ENCODE measurements around the gene ADAT3.

DNA sequence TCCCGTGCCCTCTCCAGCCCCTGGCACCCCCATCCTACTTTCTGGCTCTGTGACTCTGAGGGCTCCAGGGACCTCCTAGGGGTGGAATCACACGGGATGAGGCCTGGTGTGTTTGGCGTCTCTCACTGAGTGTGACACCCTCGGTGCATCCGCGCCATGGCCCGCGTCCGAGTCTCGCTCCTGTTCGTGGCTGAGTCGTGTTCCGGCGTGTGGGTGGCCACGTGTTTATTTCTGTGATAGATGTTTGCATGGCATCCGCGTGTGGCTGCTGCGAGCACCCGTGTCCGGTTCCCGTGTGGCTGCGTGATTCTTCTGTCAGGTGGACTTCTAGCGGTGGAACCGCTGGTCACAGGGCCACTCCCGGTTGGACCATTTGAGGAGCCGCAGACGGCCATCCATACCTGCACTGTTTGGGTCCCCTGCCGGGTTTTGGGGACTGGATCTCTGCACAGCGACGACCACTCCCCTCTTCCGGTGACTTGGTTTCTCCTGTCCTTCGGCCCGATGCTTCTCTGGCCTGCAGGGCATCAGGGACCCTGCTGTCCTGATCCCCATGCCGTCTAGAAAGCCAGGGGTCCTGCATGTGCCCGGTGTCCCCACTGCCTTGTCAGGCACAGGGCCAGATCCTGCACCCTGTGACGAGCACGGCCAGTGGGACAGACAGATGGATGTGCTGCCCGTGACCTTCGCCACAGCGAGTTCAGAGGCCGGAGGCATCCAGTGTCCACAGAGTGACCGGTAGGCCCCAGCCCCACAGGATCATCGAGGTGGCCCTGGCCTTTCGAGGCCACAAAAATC lies 44.3 kb downstream of the ADAT3 start:
- TF ChIP-seq, protein P1, sequence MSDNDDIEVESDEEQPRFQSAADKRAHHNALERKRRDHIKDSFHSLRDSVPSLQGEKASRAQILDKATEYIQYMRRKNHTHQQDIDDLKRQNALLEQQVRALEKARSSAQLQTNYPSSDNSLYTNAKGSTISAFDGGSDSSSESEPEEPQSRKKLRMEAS (IDR thresholded peaks at IDR 0.05), result no peak
- TF ChIP-seq, protein P2, sequence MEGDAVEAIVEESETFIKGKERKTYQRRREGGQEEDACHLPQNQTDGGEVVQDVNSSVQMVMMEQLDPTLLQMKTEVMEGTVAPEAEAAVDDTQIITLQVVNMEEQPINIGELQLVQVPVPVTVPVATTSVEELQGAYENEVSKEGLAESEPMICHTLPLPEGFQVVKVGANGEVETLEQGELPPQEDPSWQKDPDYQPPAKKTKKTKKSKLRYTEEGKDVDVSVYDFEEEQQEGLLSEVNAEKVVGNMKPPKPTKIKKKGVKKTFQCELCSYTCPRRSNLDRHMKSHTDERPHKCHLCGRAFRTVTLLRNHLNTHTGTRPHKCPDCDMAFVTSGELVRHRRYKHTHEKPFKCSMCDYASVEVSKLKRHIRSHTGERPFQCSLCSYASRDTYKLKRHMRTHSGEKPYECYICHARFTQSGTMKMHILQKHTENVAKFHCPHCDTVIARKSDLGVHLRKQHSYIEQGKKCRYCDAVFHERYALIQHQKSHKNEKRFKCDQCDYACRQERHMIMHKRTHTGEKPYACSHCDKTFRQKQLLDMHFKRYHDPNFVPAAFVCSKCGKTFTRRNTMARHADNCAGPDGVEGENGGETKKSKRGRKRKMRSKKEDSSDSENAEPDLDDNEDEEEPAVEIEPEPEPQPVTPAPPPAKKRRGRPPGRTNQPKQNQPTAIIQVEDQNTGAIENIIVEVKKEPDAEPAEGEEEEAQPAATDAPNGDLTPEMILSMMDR (IDR thresholded peaks at IDR 0.05; ENCODE audit: low read depth, low read length, missing input control), result no peak
- TF ChIP-seq RAD21 (IDR thresholded peaks at IDR 0.05) (no peak), TAF1 (conservative IDR thresholded peaks at IDR 0.05) (no peak), YY1 (IDR thresholded peaks at IDR 0.05) (no peak), JUND (IDR thresholded peaks at IDR 0.05) (no peak), HNF4A (conservative IDR thresholded peaks at IDR 0.05) (no peak), SP1 (IDR thresholded peaks at IDR 0.05) (no peak)
- TF ChIP-seq, protein P3, sequence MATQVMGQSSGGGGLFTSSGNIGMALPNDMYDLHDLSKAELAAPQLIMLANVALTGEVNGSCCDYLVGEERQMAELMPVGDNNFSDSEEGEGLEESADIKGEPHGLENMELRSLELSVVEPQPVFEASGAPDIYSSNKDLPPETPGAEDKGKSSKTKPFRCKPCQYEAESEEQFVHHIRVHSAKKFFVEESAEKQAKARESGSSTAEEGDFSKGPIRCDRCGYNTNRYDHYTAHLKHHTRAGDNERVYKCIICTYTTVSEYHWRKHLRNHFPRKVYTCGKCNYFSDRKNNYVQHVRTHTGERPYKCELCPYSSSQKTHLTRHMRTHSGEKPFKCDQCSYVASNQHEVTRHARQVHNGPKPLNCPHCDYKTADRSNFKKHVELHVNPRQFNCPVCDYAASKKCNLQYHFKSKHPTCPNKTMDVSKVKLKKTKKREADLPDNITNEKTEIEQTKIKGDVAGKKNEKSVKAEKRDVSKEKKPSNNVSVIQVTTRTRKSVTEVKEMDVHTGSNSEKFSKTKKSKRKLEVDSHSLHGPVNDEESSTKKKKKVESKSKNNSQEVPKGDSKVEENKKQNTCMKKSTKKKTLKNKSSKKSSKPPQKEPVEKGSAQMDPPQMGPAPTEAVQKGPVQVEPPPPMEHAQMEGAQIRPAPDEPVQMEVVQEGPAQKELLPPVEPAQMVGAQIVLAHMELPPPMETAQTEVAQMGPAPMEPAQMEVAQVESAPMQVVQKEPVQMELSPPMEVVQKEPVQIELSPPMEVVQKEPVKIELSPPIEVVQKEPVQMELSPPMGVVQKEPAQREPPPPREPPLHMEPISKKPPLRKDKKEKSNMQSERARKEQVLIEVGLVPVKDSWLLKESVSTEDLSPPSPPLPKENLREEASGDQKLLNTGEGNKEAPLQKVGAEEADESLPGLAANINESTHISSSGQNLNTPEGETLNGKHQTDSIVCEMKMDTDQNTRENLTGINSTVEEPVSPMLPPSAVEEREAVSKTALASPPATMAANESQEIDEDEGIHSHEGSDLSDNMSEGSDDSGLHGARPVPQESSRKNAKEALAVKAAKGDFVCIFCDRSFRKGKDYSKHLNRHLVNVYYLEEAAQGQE (IDR thresholded peaks at IDR 0.05), result no peak
- TF ChIP-seq, protein P4, sequence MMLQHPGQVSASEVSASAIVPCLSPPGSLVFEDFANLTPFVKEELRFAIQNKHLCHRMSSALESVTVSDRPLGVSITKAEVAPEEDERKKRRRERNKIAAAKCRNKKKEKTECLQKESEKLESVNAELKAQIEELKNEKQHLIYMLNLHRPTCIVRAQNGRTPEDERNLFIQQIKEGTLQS (IDR thresholded peaks at IDR 0.05), result no peak
